GM21786 (cell line): ENCODE results near the gene TBC1D19.
"Not testable (repeated sequence)": the region's sequence is repeated elsewhere in the genome, so short reads cannot be mapped to it uniquely, and the experiment has no call there.

Source experiments
- ATAC-seq: cut with Tn5 transposase; IDR thresholded peaks from one replicate; pipeline ENCODE4 v1.9.1; 2021; ENCODE audit not compliant: unreplicated experiment

TBC1D19 gene

DNA sequence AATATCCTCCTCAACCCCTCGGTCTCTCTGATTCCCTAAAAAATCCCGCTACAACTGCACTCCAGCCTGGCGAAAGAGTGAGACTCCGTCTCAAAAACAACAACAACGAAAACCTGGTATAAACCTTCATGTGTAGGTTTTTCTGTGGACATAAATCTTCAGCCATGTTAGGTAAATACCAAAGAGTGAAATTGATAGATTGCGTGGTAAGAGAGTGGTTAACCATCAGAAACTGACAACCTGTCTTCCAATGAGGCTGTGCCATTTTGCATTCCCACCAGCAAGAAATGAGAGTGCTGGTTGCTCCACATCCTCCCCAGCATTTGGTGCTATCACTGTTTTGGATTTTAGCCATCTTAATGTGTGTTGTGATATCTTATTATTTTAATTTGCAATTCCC, 10.9 kb downstream of the TBC1D19 start:
- ATAC-seq, result no peak

DNA sequence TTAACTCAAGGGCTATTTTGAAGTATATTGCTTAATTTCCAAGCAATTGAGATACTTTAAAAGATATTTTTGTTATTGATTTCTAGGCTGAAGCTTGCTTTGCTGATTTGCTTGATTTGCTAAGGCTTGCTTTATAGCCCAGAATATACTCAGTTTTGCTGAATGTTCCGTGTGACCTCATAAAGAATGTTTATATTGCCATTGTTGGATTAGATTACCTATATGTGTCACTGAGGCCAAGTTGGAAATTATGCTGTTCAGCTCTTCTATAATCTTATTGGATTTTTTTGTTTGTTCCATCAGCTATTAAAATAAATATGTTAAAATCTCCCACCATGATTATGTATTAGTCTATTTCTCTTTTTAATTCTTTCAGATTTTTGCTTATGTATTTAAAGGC, 13.0 kb downstream of the TBC1D19 start:
- ATAC-seq, result no peak

- no peak for ATAC-seq
Measured at GRCh38 chr4:26601204-26601603, 17.3 kb downstream of the TBC1D19 start.

GRCh38 chr4:26607776-26608175, 23.9 kb downstream of the TBC1D19 start:
- no peak for ATAC-seq

DNA sequence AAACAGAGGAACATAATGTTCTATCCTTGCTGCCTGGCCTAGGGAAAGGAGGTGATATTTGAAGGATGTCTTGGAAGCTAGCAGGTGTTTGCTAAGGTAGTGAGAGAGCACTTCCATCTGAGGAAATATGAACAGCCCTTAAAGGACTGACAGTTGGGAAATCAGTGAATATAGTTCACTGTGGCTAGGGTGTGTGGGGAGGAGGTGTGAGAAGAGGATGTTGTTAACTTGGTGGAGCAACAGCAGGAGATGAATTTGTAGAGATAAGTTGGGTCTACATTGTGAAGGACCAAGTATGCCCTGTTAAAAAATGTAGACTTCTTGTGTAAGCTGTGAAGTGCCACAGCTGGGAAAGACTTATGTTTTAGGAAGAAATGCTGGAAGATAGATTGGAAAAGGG, 25.5 kb downstream of the TBC1D19 start:
- ATAC-seq, result no peak

GRCh38 chr4:26609868-26610267, 26.0 kb downstream of the TBC1D19 start:
- ATAC-seq, result no peak

DNA sequence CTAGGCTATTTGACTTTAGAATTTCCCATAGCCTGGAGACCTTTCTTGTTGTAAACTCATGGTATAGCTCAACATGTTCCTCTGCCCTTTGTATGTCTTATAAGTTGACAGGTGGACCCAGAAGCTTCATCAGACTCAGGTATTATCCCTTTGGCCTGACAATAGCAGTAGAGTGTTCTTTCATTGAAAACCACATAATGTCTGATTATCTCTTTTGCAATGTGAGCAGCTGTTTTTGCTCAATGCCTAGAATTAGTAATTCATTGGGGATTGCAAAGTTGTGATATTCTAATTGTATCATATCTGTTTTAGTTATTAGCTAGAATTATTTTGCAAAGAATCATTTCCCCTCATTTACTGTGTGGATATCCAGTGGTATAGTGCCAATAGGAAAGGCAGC, 27.5 kb downstream of the TBC1D19 start:
- no peak for ATAC-seq

GRCh38 chr4:26611885-26612284, 28.0 kb downstream of the TBC1D19 start:
- ATAC-seq, result no peak

DNA sequence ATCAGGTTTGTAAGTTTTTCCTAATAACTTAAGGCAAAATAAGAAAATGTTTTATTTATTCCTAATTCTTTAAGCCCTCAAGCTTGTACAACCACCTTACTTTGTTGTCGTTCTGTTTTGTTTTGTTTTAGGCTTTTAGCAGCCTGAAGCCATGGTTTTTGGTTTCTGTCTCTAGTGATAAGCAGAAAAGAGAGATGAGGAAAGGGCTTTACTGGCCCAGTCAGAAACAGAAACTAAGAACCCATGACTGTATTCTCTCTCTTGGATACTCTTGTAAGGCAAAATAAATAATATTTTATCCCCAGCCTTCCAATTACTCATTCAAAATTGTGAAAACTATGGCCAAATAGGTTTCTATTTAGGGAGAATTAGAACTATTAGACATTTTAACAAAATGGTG, 29.4 kb downstream of the TBC1D19 start:
- no peak for ATAC-seq

GRCh38 chr4:26613735-26614134, 29.9 kb downstream of the TBC1D19 start:
- ATAC-seq, result no peak

DNA sequence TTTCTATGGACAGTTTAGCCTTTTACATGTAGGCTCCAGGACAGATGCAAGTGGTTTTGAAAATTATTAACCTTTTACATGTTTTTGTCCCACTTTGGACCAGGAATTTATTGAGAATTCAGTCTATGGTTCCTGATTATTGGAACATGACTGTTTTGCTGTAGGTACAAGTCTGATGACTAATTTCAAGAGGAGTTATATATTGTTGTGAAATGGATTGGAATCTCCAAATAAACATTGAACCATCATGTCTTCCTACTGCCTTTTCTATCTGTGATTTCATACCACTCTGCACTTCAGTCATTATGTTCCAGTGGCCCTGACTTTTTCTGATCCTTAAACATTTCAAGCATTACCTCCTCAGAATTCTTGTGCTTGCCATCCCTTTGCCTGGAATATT, 35.9 kb downstream of the TBC1D19 start:
- ATAC-seq, result no peak

DNA sequence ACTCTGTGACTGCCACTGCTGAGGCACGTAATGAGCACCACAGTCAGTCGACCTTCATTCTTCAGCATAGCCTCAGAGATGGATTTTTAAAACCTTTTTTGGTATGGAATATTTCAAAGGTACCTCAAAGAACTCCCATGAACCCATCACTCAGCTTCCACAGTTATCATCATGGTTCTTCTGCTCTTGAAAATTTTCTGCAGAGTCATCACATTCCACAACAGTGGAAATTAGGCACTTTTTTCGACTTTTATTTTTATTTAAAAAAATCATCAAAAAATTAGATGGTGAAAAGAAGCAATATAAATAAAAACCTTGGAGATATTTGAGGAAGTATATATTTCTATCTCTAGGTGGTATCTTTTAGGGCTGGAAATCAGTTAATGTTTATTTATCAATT, 37.5 kb downstream of the TBC1D19 start:
- no peak for ATAC-seq

DNA sequence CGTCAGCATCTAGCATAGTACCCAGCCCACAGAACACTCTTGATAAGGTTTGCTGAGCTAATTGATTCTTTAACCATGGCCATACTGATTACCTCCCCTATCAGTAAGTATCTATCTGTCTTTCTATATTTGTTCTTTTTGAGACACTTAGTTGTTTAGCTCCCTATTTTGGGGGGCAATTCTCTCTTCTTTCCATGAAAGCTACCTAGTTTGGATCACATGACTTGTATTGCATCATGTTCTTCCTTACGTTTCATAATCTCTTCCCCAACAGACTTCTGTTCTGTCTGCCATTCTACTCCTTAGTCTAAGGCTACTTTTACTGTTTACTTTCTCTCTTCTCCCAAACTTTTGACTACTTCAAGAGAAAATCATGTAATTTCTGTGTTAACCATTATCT, 39.0 kb downstream of the TBC1D19 start:
- ATAC-seq, result no peak

GRCh38 chr4:26626658-26627057, 42.8 kb downstream of the TBC1D19 start:
- ATAC-seq, result not testable (repeated sequence)

DNA sequence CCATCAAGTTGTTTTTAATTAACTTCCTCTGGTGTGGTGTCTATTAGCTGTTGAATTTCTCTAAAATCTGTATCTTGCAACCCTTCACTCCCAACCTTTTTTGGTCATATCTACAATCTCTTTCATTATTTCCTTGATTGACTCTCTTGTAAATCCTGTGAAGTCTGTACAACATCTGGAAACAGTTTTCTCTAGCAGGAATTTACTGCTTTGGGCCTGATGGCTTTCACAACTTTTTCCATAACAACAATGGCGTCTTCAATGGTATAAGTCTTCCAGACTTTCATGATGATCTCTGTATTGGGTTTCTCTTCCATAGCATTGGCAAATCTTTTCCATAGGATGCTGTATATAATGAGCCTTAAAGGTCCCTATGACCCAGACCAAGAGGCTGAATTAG, 49.0 kb downstream of the TBC1D19 start:
- ATAC-seq, result no peak

DNA sequence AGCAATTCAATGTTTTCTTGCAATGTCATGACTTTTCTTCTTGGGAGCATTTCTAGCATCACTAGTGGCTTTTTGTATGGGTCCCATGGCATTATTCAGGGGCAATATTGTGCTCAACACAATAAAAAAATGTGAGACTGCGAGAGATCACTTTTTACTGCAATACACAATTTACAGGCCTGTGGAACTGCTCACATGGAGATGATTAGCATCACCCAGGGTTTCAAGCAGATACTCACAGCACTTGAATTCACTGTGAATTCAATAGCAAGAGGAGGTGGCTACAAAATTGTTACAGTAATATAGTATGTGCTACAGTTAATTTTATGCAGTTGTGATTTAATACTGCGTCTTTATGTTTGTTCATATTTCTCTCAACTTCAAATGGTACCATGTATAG, 50.4 kb downstream of the TBC1D19 start:
- no peak for ATAC-seq

- ATAC-seq, result no peak
Measured at GRCh38 chr4:26636458-26636857, 52.6 kb downstream of the TBC1D19 start.

GRCh38 chr4:26640639-26641038, 56.8 kb downstream of the TBC1D19 start:
- ATAC-seq, result not testable (repeated sequence)

- no peak for ATAC-seq
Measured at GRCh38 chr4:26647523-26648224, 63.8 kb downstream of the TBC1D19 start.

DNA sequence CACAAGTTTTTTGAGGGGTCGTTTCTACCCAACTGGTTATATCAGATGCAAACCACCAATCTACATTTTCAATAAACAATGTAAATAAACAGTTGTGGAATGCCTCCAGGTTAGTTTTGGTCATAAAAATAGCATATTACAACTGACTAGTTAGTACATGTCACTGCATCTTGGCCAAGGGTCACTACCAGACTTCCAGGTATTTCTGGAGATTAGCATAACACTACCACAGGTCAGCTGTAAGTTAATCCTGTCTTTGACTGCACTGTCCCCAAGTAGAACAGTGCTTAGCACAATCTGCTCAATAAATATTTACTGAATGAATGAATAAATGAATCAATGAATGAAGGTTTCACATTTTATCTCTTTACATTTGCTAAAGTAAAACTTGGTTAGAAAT, 64.4 kb downstream of the TBC1D19 start:
- no peak for ATAC-seq

- ATAC-seq, result no peak
Measured at GRCh38 chr4:26660261-26660660, 76.4 kb downstream of the TBC1D19 start.

DNA sequence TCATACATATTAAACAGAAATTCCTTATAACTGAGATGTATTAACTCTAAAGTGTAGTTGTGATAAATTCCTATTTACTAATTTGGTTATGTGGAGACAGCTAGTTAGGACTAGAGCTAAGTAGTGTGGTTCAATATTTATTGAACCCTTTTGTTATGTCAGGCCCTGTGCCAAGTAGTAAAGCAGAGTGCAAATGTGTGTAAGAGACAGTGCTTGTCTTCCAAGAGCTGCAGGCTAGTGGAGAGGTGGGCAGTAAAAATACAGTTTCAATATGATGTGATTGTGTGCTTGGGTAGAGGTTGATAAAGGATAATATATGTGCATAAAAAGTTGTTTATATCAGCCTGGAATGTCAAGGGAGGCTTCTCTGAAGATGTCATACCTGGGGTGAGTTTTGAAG, 80.0 kb downstream of the TBC1D19 start:
- no peak for ATAC-seq

DNA sequence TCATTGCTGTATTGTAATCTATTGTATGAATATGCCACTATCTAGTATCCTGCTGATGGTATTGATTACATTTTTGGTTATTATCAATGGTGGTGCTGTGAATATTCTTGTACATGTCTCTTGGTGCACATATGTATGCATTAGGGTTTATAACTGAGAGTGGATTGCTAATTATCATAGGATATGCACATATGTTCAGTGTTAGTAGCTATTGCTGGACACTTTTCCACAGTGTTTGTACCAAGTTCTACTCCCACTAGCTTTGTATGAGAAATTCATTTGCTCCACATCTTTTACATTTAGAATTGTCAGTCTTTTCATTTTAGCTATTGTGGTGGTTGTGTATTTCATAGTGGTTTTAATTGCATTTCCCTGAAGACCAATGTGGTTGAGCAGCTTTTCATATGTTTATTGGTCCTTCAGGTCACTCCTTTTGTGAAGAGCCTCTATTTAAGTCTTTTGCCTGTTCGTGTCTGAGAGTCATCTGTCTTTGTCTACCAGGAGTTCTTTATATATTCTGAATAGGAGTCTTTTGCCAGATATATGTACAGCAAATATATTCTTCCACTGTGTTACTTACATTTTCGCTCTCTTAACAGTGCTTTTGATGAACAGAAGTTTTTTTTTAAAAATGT, 87.1 kb downstream of the TBC1D19 start:
- ATAC-seq, result no peak
